GM12891 (cell line): ENCODE results near the gene RRBP1.

ENCODE experiments used
- POLR2A ChIP-seq: IDR thresholded peaks from 2 replicates; pipeline ENCODE4 v1.6.1; 2011; ENCODE audit warnings: low read depth, low read length, control low read depth
- POU2F2 ChIP-seq: IDR thresholded peaks from 2 replicates; pipeline ENCODE4 v1.6.1; 2011; ENCODE audit warnings: low read depth, mild to moderate bottlenecking, control low read depth, low read length, moderate library complexity

- no peak for TF ChIP-seq POLR2A
- no peak for TF ChIP-seq POU2F2
Measured at GRCh38 chr20:17651760-17652388, 30.2 kb downstream of the RRBP1 start.
